SK-N-SH (cell line): Measurements from ENCODE around the gene TMEM63B. TPM values are rescaled to one million over a fixed set of nuclear protein-coding genes. Genes with fewer than 3 reads are reported as not detected.
"Not testable (repeated sequence)": the region's sequence is repeated elsewhere in the genome, so short reads cannot be mapped to it uniquely, and the experiment has no call there.

ENCODE experiments used
- CTCF ChIA-PET: fragments of 300-600, 350-600 bp; formaldehyde crosslinking; extraction: SDS; loops from one replicate; lab custom pipeline; 2021; lab: Yijun Ruan, JAX
- POLR2A ChIA-PET: fragments of 350-600 bp; sonication (Branson Sonifier 250); formaldehyde crosslinking; extraction: SDS; loops from one replicate; lab custom pipeline; 2020; ENCODE audit warnings: antibody characterized with exemption, inconsistent platforms; lab: Yijun Ruan, JAX
- DNase-seq: peaks from one replicate; pipeline ENCODE4 v3.0.0; 2012
- H2AFZ ChIP-seq: fragments of 200-600 bp; sonication (generic); 2 replicates; pipeline ENCODE4 v1.8.1; 2016; ENCODE audit warnings: antibody characterized with exemption, mild to moderate bottlenecking, low read depth
- H3F3A ChIP-seq: fragments of 200-600 bp; sonication (generic); replicated peaks from 2 replicates; pipeline ENCODE3; 2016; ENCODE audit warnings: antibody characterized with exemption, mild to moderate bottlenecking; ENCODE audit not compliant: insufficient read depth
- H3K27ac ChIP-seq, 2 experiments: fragments of 200-500 bp in 1 of 2; fragments of 200-600 bp in 1 of 2; sonication (Bioruptor generic) in 1 of 2; sonication (generic), shearing (Covaris generic) in 1 of 2; 2 replicates each; pipeline versions ENCODE4 v1.5.1 to v1.6.1; 2014 to 2016; ENCODE audit warnings: low read depth in 2 of 2, inconsistent platforms in 1 of 2, low read length in 1 of 2, mild to moderate bottlenecking in 1 of 2, mixed read lengths in 1 of 2
- H3K27me3 ChIP-seq: fragments of 200-600 bp; sonication (generic), shearing (Covaris generic); 2 replicates; pipeline ENCODE4 v1.6.1; 2016; ENCODE audit warnings: mixed run types; ENCODE audit not compliant: insufficient read depth
- H3K36me3 ChIP-seq, 2 experiments: fragments of 200-500 bp in 1 of 2; fragments of 200-600 bp in 1 of 2; sonication (Bioruptor generic) in 1 of 2; sonication (generic) in 1 of 2; replicated peaks in 1 of 2; 2 replicates each; pipeline versions ENCODE3 to v1.5.1; 2014 to 2016; ENCODE audit warnings: low read length in 1 of 2, mild to moderate bottlenecking in 1 of 2; ENCODE audit not compliant: insufficient read depth in 2 of 2, control insufficient read depth in 1 of 2
- H3K4me1 ChIP-seq, 2 experiments: fragments of 200-500 bp in 1 of 2; fragments of 200-600 bp in 1 of 2; sonication (Bioruptor generic) in 1 of 2; sonication (generic), shearing (Covaris generic) in 1 of 2; 2 replicates each; pipeline versions ENCODE4 v1.5.1 to v1.6.1; 2014 to 2016; ENCODE audit warnings: low read depth in 1 of 2, low read length in 1 of 2, mixed run types in 1 of 2; ENCODE audit not compliant: insufficient read depth in 2 of 2, control insufficient read depth in 1 of 2
- H3K4me2 ChIP-seq: fragments of 200-600 bp; sonication (generic), shearing (Covaris generic); 2 replicates; pipeline ENCODE4 v1.6.1; 2017; ENCODE audit warnings: mixed run types
- H3K4me3 ChIP-seq, 2 experiments: fragments of 200-500 bp in 1 of 2; fragments of 200-600 bp in 1 of 2; sonication (Bioruptor generic) in 1 of 2; sonication (generic), shearing (Covaris generic) in 1 of 2; 2 replicates each; pipeline versions ENCODE4 v1.5.1 to v1.8.1; 2014 to 2016; ENCODE audit warnings: low read depth in 2 of 2, inconsistent platforms in 1 of 2, low read length in 1 of 2, mild to moderate bottlenecking in 1 of 2, mixed read lengths in 1 of 2, moderate library complexity in 1 of 2
- H3K79me2 ChIP-seq: fragments of 200-600 bp; sonication (generic); 2 replicates; pipeline ENCODE4 v1.8.1; 2017; ENCODE audit warnings: mild to moderate bottlenecking; ENCODE audit not compliant: insufficient read depth
- H3K9ac ChIP-seq: fragments of 200-600 bp; sonication (generic); 2 replicates; pipeline ENCODE4 v1.6.1; 2017; ENCODE audit warnings: mixed run types
- H3K9me2 ChIP-seq: fragments of 200-600 bp; sonication (generic); 2 replicates; pipeline ENCODE4 v1.6.1; 2017; ENCODE audit warnings: mixed run types
- H3K9me3 ChIP-seq: fragments of 200-600 bp; sonication (generic); 2 replicates; pipeline ENCODE4 v1.6.1; 2017; ENCODE audit warnings: mixed run types, mild to moderate bottlenecking, moderate library complexity
- H4K20me1 ChIP-seq: fragments of 200-600 bp; sonication (generic); 2 replicates; pipeline ENCODE4 v1.6.1; 2017; ENCODE audit warnings: mild to moderate bottlenecking, mixed run types; ENCODE audit not compliant: insufficient read depth
- ELF1 ChIP-seq: IDR thresholded peaks from 2 replicates; pipeline ENCODE4 v1.4.0; 2012
- JUND ChIP-seq: IDR thresholded peaks from 2 replicates; pipeline ENCODE4 v1.4.0; 2012
- MEF2A ChIP-seq: IDR thresholded peaks from 2 replicates; pipeline ENCODE4 v1.4.0; 2012; ENCODE audit warnings: low read depth, borderline replicate concordance
- NFIC ChIP-seq: IDR thresholded peaks from 2 replicates; pipeline ENCODE4 v1.4.0; 2012; ENCODE audit warnings: borderline replicate concordance
- POLR2AphosphoS5 ChIP-seq: IDR thresholded peaks from 2 replicates; pipeline ENCODE4 v1.6.1; 2012; ENCODE audit warnings: low read depth, low read length
- RCOR1 ChIP-seq: fragments of 150-350 bp; IDR thresholded peaks from 2 replicates; pipeline ENCODE4 v1.6.1; 2017; ENCODE audit warnings: antibody characterized with exemption, low read length
- RFX5 ChIP-seq: IDR thresholded peaks from 2 replicates; pipeline ENCODE4 v1.6.1; 2012; ENCODE audit warnings: mild to moderate bottlenecking, improper control_type of control experiment, low read length
- RXRA ChIP-seq: IDR thresholded peaks from 2 replicates; pipeline ENCODE4 v1.4.0; 2012; ENCODE audit warnings: low read depth, mild to moderate bottlenecking, borderline replicate concordance
- SIN3A ChIP-seq: IDR thresholded peaks from 2 replicates; pipeline ENCODE4 v1.6.1; 2012; ENCODE audit warnings: low read depth, mild to moderate bottlenecking, low read length, moderate library complexity, borderline replicate concordance
- TEAD4 ChIP-seq: IDR thresholded peaks from 2 replicates; pipeline ENCODE4 v1.4.0; 2012; ENCODE audit warnings: mild to moderate bottlenecking, borderline replicate concordance; ENCODE audit not compliant: insufficient read depth
- WGBS: methylation state at CpG from one replicate; pipeline ENCODE4 v1.1.6; 2017; ENCODE audit warnings: low lambda C conversion rate; 5-methylcytosine and 5-hydroxymethylcytosine counted together
- polyA plus RNA-seq, 3 experiments: library from polyadenylated mRNA; depleted of rRNA; stranded (reverse); fragments of >200 nt; gene quantifications; 2 replicates each; pipeline ENCODE4 v1.2.3, GENCODE V29; 2012
- TF ChIP-seq, protein P1 (sequence below): fragments of 150-350 bp; IDR thresholded peaks from 2 replicates; pipeline ENCODE4 v1.6.1; 2017; ENCODE audit warnings: antibody characterized with exemption, low read length, low read depth, borderline replicate concordance
- TF ChIP-seq, protein P2 (sequence below): fragments of 150-350 bp; IDR thresholded peaks from 2 replicates; pipeline ENCODE4 v1.6.1; 2016; ENCODE audit warnings: mild to moderate bottlenecking, low read depth, low read length

TMEM63B gene
- polyA plus RNA-seq, 1 of the 3 experiments (the other 2 are of a cell fraction) = 52.7 TPM

- no peak for TF ChIP-seq RFX5
- no peak for TF ChIP-seq ELF1
- no peak for TF ChIP-seq POLR2AphosphoS5
- TF ChIP-seq, protein P1, sequence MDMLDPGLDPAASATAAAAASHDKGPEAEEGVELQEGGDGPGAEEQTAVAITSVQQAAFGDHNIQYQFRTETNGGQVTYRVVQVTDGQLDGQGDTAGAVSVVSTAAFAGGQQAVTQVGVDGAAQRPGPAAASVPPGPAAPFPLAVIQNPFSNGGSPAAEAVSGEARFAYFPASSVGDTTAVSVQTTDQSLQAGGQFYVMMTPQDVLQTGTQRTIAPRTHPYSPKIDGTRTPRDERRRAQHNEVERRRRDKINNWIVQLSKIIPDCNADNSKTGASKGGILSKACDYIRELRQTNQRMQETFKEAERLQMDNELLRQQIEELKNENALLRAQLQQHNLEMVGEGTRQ = no peak
- no peak for TF ChIP-seq TEAD4
- no peak for TF ChIP-seq RCOR1
- TF ChIP-seq MEF2A = no peak
- TF ChIP-seq, protein P2, sequence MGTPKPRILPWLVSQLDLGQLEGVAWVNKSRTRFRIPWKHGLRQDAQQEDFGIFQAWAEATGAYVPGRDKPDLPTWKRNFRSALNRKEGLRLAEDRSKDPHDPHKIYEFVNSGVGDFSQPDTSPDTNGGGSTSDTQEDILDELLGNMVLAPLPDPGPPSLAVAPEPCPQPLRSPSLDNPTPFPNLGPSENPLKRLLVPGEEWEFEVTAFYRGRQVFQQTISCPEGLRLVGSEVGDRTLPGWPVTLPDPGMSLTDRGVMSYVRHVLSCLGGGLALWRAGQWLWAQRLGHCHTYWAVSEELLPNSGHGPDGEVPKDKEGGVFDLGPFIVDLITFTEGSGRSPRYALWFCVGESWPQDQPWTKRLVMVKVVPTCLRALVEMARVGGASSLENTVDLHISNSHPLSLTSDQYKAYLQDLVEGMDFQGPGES = no peak
- TF ChIP-seq RXRA = no peak
- TF ChIP-seq SIN3A = no peak
- no peak for TF ChIP-seq JUND
- no peak for TF ChIP-seq NFIC
- Histone ChIP-seq H3F3A (peaks cover 4% of the 10 kb centered on the region), H2AFZ (no peak overlapping the region), H3K27me3 (no peaks in the 10 kb centered on the region; the same call in 1 of the 2 replicates), H3K36me3 (no peaks in the 10 kb centered on the region), H3K4me3 (no peak overlapping the region), H3K4me2 (no peak overlapping the region), H3K79me2 (no peaks in the 10 kb centered on the region), H3K4me1 (no peaks in the 10 kb centered on the region; a peak in 1 of 4 replicates), H4K20me1 (no peaks in the 10 kb centered on the region), H3K9me2 (no peaks in the 10 kb centered on the region), H3K9ac (no peak overlapping the region), H3K9me3 (no peaks in the 10 kb centered on the region), H3K27ac (no peak overlapping the region)
- no peak for DNase-seq
- CTCF ChIA-PET = interaction anchor here (0.7 to 3.1 kb wide), 6 partner anchors 11 to 87 kb away, joined by 3 to 16 read pairs (median 6); no protein-coding TSS in a partner anchor
- WGBS = 24% methylated on average over 3 of the region's 9 CpGs
- POLR2A ChIA-PET = interaction anchor here (0.5 kb wide), 1 partner anchor 42 kb away, joined by 3 read pairs; no protein-coding TSS in a partner anchor
Observed at GRCh38 chr6:44183783-44184182, 56.4 kb downstream of the TMEM63B start.

- H3K27me3 ChIP-seq, H3K4me2 ChIP-seq, H3K4me3 ChIP-seq, H3K4me1 ChIP-seq, H2AFZ ChIP-seq, DNase-seq, H3K9me3 ChIP-seq, H4K20me1 ChIP-seq, H3K9me2 ChIP-seq, H3K36me3 ChIP-seq, H3K9ac ChIP-seq, H3K27ac ChIP-seq, H3K79me2 ChIP-seq, POLR2A ChIA-PET, H3F3A ChIP-seq: not testable (repeated sequence)
- CTCF ChIA-PET = interaction anchor here (0.8 to 3.1 kb wide), 5 partner anchors 13 to 62 kb away, joined by 3 to 16 read pairs (median 4); partner anchors contain the start of gene HSP90AB1
- WGBS = 62% methylated on average over 7 of the region's 7 CpGs
Observed at GRCh38 chr6:44185356-44185755, 58.0 kb downstream of the TMEM63B start.
